GM20431 (cell line): Measurements from ENCODE around the gene ISG20L2.
"Not testable (repeated sequence)": the region's sequence is repeated elsewhere in the genome, so short reads cannot be mapped to it uniquely, and the experiment has no call there.

Source experiments
- in situ Hi-C: fragments of 300-500 bp; cut with MseI, MboI; formaldehyde crosslinking; loops from one replicate; pipeline ENCODE4 v1.15.0; 2020; ENCODE audit warnings: low sequenced_read_pairs; ENCODE audit not compliant: unreplicated experiment

ISG20L2 gene, protein sequence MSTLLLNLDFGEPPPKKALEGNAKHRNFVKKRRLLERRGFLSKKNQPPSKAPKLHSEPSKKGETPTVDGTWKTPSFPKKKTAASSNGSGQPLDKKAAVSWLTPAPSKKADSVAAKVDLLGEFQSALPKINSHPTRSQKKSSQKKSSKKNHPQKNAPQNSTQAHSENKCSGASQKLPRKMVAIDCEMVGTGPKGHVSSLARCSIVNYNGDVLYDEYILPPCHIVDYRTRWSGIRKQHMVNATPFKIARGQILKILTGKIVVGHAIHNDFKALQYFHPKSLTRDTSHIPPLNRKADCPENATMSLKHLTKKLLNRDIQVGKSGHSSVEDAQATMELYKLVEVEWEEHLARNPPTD

DNA sequence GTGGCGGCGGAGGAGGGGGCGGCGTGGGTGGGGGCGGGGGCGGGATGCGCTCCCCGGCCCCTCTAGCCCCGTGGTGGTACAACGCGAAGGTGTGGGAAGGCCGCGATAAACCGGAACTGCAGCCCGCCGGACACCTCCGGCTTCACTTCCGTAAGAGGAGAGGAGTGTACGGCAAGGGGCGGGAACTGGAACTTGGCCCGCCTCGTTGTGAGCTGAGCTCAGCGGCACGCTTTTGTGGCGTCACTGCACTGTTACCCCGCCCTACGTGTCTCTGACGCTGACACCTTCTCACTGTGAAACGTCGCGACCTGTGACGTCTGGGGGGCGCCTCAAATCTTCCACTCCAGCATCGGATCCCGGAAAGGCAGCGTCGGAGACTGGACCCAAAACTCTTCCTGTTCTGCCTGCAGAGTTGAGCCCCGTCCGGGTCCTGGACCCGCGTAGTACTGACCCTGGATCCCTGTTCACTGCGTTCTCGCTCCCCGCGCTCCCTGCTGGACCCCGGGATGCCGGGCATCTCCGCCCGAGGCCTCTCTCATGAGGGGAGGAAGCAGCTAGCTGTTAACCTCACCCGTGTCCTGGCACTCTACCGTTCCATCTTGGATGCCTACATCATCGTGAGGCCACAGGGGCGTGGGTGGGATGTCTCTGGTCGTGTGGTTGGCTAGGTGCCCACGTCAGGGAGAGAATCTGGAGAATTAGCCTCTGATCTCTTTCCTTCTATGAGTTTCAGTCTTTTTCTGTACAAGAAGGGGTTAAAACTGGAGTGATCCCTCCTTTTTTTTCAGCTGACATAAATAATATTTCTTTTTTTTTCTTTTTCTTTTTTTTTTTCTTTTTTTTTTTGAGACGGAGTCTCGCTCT is at the start of gene ISG20L2:
Gene ISG20L2, minus strand, starts transcription at position 168 of the 864 bp plus-strand sequence. CDS start 1,114 bp downstream, outside the sequence.
- in situ Hi-C loops, result no loop called here

DNA sequence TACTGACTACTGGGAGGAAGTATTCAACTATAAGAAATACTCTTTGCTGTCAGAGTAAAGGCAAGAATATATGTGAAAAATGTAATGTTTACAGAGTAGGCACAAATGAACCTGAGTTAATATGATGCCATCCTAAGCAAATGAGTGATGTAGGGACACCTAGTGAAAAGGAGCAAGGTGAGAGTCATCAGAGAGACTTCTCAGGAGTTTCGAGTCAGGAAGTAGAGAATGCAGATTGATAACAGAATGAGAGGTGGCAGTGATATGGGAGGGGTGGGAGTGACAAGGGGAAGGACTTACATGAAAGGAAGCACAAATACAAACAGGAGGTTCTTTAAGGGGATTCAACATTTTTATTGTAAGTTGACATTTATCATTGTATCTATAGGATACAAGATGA is 49.0 kb upstream of the ISG20L2 start:
- in situ Hi-C loops, result no loop called here

DNA sequence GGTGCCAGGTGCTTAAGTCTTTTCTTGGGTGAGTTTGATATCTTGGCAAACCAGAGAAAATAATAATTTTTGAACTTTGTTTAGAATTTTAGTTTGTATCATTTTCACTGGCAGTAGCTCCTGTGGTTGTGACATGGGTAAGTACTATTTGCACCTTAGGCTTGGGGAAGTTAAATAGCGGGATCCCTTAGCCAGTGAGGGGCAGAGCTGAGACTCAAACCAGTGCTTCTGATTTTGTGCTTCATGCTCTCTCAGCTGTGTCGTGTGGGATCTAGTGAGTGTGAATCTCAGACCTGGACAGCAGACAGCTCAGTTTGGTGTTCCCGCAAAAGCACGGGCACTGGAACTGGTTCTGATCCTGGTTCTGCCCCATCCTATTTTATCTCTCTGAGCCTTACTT is 48.4 kb upstream of the ISG20L2 start:
- in situ Hi-C loops, result no loop called here

DNA sequence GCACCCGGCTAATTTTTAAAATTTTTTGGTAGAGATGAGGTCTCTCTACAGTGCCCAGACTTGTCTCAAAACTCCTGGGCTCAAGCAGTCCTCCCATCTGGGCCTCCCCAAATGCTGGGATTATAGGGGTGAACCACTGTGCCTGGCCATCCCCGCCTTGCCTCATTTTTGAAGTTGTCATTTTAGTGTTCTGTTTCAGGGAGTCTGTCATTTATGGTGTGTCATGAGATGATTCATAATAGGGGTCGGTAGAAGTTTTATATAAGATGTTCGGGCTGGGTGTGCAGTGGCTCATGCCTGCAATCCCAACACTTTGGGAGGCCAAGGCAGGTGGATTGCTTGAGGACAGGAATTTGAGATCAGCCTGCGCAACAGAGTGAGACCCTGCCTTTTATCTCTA is 47.2 kb upstream of the ISG20L2 start:
- in situ Hi-C loops, result no loop called here

DNA sequence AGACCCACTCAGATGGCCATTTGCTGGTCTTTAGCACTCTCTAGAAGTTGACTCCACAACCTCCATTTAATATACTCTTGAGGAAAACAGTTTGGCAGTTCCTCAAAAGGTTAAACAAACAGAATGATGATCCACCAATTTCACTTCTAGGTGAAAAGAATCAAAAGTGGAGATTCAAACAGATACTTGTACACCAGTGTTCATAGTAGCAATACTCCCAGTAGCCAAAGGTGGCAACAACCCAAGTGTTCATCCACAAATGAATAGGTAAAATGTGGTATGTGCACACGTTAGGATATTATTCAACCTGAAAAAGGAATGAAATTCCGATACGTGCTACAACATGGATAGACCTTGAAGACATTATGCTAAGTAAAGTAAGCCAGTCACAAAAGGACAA is 45.0 kb upstream of the ISG20L2 start:
- in situ Hi-C loops, result no loop called here

DNA sequence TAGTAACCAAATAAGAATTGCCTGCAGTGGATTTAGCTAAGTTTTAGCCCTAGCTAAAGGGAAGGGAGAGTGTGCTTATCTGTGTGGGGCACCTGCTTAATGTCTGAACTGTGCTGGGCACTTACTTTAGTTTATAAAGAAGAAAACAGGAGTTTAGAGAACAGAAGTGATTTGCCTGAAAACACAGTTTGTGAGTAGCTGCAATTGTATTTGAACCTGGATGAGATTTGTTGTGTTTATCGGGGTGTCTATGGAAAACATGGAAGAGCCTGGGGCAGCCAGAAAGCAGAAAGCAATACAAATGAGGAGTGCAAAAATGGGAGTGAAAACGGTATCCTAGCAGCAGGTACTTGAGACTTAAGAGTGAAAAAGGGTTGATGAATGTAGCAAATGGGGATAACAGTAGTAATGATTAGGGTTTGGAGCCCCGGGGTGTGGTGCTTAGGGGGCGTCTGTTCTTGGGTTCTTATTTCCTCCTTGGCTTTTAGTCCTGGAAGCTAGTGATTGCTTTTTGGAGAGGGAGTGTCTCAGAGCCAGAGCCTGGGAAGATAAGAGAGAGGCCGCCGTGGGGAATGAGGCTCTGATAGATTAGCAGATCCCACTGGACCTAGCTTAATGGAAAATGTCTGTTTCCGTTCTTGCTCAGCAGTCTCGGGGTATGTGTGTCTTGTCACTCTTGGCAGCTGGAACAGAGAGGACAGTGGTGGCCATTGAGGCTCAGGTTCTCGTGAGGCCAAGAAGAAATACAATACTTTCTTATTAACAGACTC is 44.3 kb upstream of the ISG20L2 start:
- in situ Hi-C loops, result no loop called here

DNA sequence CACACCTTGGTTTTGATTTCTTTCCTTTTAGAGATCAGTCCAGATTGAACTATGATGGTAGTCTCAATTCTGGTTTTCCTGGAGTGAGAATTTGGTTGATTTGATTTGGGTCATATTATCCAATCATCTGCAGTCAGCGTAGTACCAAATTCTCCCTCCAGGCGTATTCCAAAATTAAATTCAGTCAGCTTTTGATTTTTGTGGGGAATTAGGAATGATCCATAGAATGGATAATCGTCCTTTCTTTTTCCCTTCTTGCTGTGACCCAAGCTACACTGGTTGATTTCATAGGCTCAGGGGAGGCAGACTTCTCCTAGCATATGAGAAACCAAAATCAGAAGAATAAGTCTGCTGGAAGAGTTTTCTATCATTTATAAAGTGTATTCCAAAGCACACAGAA is 43.7 kb upstream of the ISG20L2 start:
- in situ Hi-C loops, result no loop called here

DNA sequence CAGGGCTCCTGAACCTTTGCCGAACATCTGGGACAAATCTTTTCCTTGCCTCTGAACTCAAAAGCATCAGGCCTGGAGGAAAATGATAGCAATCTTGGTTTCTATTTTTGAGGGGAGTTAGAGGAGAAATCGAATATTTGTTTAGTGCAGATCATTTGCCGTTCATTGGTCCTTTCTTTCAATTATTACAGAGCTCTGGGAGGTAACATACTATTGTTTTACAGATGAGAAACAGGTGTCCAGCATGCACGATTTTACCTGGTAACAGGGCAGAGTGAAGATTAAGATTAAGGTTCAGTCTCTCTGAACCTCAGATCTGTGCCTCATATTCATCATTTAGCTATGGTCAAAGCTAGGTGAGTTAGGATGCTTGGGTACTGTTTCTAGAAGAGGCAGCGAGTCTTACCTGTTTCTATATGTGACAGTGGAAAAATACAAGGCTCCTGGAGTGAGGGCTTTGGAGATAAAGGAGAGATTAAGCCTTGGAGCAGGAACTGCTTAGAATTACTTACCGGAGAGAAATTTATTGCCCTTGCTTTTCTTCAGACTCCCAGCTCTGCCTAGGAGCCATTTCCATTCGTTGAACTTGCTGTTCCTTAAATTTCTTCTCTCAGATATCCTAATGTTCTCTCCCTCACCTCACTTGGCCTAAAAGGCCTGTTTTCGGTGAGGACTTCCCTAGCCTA is 40.2 kb upstream of the ISG20L2 start:
- in situ Hi-C loops, result no loop called here

DNA sequence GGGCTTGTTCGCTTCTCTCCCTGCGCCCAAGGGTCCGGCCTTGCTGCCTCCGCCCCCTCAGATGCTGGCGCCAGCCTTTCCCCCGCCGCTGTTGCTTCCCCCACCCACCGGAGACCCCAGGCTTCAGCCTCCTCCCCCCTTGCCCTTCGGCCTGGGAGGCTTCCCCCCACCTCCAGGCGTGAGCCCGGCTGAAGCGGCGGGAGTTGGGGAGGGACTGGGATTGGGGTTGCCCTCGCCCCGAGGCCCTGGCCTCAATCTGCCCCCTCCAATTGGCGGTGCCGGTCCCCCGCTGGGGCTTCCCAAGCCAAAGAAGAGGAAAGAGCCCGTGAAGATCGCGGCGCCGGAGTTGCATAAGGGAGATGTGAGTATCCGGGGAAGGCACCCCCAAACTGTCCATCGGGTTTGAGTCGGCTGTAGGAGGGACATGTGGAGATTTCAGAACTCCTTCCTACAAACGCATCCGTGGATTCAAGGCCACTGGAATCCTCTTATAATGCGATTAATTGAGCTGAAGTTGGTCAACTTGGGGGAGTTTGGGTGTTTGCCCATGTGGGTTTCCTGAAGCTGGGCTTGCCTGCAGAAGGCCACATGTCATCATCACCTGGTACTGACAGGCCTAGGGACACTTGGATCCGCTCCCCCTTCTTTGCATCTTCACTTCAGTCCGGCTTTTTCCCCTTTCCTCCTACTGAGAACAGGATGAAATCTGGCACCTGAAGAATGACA is 39.5 kb upstream of the ISG20L2 start:
- in situ Hi-C loops, result no loop called here

DNA sequence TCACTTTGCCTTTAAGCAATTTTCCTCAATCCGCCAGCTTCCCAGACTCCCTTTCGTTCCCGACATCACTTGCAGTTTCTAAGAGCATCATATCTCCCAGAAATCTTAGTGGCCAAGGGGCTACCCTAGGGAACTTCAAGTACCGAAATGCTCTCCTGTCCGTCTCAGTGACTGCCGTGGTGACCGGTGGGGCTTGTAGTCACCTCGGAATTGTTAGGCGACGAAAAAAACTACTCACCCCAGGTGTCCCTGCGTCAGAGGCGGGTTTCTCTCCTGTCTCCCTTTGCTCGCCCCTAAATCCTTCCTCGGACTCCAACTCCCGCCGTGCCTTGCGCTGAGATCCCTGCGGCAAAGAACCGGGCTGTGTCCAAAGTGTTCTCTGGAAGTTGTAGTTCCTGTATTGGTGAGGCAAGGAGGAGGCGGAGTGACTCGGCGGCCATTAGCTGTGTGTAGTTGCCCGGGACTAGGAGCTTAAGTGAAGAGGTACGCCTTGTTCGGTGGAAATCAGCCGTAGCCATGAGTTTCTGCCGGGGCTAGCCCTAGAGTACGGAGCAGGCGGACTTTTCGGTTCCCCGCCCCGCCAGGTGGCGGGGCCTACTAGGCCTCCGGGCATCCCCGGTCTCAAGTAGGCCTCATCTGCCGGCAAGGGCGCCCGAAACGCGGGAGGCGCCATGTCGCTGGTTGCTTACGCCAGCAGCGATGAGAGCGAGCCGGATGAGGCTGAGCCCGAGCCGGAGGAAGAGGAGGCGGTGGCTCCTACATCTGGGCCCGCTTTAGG is 38.7 kb upstream of the ISG20L2 start, which contains the start of gene PRCC:
Gene PRCC, plus strand, starts transcription at position 435 of the 778 bp plus-strand sequence. Its CDS starts 237 bp downstream, at position 672.
- in situ Hi-C loops, result no loop called here

DNA sequence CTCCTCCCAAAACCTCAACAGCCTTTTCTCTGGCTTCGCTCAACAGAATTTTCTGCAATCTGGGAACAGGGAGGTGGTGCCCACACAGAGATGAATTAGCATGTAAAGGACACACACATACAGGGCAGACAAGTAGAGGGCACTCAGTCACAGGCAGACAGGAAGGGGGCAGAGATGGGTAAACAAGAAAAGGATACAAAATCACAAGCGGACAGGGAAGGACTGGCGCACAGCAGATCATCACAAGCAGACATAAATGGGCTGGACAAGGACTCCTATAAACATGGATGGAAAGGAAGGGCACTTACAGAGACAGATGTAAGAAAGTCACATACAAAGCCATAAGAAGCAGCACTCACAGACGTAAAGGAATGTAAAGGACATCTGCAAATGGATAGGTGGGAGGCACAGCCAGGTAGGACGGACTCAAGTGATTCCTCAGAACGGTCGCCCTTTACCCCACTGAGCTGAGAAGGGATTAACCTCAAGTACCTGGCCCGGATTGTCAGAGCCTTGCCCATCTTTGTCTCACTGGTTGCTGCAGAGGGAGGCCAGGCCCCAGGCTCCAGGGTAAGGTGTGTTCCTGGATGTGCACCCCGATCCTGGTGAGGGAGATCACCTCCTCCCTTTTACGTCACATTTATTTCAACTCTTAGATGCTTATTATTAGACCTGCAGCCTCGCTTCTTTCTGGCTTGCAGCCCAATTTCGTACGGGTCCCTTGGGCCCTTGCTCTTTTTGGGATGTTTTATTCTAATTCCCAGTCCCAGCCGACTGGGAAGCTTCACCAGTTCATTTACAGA is 37.9 kb upstream of the ISG20L2 start:
- in situ Hi-C loops, result no loop called here

DNA sequence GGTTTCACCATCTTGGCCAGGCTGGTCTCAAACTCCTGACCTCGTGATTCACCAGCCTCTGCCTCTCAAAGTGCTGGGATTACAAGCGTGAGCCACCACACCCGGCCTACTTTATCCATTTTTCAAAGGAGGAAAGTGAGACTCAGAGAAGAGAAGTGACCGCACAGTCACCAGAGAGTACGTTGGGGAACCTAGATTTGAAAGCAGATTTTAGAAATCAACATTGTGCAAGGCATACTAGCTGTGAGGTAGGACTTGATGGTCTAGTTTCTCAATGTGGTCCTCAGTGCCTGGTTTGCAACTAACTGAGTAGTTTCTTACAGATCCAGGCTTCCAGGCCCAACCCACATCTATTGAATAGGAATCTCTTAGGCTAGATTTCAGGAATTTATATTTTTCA is 37.1 kb upstream of the ISG20L2 start:
- in situ Hi-C loops, result no loop called here

DNA sequence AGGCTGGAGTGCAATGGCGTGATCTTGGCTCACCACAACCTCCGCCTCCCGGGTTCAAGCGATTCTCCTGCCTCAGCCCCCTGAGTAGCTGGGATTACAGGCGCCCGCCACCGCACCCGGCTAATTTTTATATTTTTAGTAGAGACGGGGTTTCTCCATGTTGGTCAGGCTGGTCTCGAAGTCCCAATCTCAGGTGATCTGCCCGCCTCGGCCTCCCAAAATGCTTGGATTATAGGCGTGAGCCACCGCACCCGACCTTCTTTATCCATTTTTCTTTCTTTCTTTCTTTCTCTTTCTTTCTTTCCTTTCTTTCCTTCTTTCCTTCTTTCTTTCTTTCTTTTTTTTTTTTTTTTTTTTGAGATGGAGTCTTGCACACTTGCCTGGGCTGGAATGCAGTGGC is 36.6 kb upstream of the ISG20L2 start:
- in situ Hi-C loops, result not testable (repeated sequence)

DNA sequence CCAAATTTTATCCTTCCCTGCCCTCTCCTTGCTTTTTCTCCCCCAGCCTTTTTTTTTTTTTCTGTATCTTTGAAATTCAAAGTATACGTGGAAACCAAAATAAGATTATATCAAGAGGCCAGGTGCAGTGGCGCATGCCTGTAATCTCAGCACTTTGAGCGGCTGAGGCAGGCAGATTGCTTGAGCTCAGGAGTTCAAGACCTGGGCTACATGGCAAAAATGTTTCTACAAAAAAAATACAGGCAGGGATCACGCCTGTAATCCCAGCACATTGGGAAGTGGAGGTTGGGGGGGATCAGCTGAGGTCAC is 32.2 kb upstream of the ISG20L2 start:
- in situ Hi-C loops, result no loop called here

DNA sequence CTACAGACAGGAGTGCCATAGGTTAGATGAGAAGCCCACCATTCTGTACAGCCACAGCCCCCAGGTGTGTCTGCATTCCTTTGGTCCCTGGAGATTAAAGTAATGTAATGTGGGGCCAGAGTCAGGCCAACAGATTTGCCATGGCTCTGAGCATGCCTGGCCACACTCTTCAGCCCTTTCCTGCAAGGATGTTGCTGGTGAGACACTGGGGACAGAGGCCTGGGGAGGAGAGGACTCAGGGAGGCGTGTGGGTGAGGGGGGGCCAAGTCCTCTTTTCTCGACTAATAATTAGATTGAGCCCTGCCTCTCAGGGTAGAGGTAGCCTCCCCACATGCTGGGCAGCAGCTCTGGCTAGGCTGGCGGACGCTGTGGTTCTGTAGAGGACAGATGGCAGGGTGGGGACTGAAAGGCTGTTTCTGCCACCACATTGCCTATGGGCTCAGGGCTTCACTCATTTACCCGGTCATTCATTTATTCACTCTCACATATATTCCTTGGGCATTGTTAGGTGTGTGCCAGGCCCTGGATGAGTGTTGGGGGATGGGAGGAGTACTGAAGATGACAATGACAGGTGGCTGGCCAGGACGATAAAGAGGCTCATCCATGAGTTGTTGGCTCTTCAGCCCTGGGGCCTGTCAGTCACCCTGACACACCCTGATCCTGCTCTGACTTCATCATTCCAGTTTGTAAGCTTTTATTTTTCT is 31.7 kb upstream of the ISG20L2 start:
- in situ Hi-C loops, result no loop called here

DNA sequence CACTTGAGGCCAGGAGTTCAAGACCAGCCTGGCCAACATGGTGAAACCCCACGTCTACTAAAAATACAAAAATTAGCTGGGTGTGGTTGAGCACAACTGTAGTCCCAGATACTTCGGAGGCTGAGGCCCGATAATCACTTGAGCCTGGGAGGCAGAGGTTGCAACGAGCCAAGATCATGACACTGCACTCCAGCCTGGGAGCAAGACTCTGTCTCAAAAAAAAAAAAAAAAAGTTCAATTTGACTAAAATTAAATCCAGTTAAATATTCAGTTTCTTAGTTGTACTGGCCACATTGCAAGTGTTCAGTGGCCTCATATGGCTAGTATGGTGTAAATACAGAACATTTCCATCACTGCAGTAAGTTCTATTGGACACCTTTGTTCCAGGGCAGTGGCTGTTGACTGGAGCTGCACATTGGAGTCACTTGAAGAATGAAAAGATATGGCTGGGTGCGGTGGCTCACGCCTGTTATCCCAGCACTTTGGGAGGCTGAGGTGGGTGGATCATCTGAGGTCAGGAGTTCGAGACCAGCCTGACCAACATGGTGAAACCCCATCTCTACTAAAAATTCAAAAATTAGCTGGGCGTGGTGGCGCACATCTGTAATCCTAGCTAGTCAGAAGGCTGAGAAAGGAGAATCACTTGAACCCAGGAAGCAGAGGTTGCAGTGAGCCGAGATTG is 29.1 kb upstream of the ISG20L2 start:
- in situ Hi-C loops, result not testable (repeated sequence)

DNA sequence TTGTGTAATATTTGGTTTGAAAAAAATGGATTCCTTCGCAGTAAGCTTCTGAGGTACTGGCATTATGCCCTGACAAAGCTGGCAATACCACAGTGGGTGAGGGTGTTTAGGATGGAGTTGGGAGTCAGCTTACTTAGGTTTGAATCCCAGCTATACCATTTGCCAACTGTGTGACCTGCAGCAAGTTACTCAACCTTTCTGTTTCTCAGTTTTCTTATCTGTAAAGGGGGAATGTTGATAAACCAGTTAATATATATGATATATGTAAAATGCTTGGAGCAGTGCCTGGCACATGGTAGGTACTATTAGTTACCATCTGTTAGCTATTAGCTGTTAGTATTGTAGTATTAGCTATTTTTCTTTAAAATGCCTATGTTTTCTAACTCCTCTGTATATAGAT is 27.8 kb upstream of the ISG20L2 start:
- in situ Hi-C loops, result no loop called here
